ENCODE results near the gene UBE2H.

GRCh38 chr7:129831424-129832058, 121.2 kb downstream of the UBE2H start:
- TF ChIP-seq POLR2AphosphoS5 (IDR thresholded peaks at IDR 0.05; ENCODE audit: borderline replicate concordance, low read depth, low read length) (no peak), EZH2 (IDR thresholded peaks at IDR 0.05) (no peak)
